T-helper 2 cell (primary cell): ENCODE measurements around the gene SFMBT2.
"Not testable (repeated sequence)": the region's sequence is repeated elsewhere in the genome, so short reads cannot be mapped to it uniquely, and the experiment has no call there.

Experiments
- DNase-seq, 5 experiments: peaks; one replicate each; pipeline versions ENCODE4 v3.0.0 to v3.0.0-alpha.2; 2012 to 2022

Gene SFMBT2

DNA sequence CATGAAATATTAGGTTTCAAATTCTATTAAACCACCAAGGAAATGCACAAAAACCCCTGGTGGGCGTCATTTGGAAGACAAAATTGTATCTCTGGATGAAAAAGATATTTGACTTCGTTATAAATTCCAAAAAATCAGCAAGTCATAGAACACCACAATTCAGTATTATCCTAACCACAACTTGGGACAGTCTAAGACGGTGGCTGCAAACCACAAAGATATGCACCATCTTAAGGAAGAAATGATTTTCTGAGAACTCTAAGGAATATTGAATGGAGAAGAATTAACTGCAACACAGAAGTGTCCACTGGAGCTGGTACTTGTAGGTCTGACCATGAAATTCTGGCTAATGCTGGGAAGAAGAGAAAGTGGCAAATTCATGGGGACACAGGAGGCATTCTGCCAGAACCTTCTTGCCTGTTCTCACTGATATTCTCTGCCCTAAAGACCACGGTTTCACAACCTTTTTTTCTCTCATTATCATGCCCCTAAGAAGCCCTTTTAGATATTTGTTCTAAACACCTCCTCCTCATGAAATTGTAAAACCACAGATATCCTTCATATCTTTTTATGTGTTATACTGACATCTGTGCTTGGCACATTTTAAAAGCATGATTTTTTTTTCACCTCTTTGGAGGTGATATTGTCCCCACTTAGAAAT lies 92.9 kb downstream of the SFMBT2 start:
- DNase-seq = no peak

DNA sequence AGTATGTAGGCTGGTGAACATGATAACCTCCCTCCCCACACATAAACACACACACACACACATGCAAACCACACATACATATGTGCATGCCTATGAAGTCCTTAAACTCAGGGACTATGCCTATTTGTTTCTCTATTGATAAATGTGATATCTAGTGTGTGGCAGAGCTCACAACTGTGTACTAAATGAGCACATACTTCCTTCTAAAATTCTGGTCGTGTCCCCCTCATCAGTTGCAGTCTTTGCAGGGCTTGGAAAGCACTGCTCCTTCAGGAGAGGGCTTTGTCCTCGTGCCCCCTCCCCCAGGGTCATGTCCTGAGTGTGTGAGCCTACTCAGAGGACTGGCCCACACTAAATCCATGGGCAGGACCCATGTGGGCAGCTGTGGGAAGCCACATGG lies 94.0 kb downstream of the SFMBT2 start:
- DNase-seq = no peak

DNA sequence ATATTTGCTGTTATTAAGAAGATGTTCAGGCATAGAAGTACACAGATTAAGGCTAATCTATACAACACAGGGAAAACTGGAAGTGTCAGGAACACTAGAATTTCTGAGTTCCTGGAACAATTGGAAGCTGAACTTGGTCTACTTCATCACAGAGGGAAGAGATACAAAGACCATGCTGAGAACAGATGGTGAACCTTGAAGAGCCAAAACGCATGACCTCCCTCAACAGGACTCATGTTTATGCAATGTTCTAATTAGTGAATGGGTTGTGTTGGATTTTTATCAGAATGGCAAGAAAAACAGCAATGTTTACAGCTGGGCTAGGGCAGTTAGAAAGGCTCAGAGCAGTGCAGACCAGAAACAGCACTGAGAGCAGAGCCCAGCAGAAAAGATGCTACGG lies 94.9 kb downstream of the SFMBT2 start:
- DNase-seq = no peak

DNA sequence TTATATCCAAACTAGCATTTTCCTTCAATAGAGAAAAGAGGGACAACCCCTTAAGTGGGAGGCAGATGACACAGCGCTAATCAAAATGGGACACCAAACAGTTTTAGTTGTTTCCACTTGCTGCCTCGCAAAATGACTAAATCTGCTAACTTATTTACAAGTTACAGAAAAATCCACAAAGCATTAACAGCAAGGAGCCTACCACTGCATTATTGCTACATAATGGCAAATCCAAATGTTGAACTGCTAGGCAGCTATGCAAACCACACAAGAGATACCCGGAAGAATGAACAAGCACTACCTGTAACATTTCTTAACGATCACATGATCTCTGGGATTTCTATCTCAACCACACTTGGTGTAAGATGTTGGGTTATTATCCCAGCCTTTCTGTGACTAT lies 96.7 kb downstream of the SFMBT2 start:
- DNase-seq = no peak

DNA sequence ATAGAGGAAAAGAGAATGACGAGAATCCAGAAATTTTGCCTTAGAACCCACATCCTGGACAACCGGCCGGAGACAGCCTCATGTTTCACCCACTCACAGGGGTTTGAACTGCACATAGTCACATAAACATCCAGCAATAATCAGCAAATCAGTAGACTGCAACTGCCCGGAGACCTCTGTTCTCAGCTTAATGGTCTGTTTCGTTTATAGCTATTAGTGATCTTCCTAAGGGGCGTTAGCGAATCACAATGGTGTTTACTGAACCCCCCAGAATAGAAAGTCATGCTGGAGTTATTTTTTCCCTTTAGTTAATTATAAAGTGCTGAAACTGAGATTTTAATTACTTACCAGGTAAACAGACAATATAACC lies 98.4 kb downstream of the SFMBT2 start:
- no peak for DNase-seq

DNA sequence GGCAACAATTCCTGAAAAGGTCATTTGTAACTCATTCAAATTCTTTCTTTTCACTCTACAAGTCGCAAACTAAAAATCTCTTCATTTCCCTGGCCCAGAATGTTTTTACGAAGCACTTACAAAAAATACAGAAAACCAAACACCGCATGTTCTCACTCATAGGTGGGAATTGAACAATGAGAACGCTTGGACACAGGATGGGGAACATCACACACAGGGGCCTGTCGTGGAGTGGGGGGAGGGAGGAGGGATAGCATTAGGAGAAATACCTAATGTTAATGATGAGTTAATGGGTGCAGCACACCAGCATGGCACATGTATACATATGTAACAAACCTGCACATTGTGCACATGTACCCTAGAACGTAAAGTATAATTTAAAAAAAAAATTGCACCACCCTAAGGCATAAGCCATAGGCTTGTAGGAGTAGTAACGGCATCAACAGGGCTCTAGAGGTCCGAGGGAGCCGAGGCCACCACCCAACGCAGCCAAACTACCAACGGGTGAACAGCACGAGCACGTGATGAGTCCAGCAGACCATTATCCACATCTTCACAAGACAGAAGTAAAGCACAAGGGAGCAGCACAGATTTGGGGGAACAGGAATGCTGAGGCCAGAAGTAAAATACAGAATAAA lies 98.9 kb downstream of the SFMBT2 start:
- DNase-seq = not testable (repeated sequence)

DNA sequence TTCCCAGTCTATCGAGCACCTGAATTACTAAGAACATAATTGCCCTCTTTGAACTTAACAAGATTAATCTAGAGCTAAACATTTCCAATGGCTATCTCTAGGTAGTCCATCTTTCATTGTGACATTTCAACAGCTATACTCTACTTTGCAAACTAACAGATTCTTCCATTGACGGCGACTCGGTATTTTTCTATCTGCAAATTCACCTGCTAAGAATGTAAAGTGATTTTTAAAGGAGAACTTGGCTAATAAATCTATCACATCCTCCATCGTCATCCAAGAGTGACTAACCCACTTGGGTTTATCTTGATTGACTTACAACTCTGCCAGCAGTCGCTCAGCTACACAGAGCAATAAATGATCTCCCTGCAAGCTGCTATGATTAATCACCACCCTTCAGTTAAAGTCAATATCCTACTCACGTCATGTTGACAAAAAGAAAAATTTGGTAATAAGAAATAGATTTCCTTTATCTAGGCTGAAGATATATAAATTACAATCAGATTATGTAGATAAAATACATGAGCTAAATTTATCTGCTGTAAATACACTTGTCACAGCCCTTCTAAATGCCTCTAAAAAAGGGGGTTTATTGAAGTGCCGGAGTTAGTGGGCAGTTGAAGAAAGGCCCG lies 99.5 kb downstream of the SFMBT2 start:
- DNase-seq = no peak

DNA sequence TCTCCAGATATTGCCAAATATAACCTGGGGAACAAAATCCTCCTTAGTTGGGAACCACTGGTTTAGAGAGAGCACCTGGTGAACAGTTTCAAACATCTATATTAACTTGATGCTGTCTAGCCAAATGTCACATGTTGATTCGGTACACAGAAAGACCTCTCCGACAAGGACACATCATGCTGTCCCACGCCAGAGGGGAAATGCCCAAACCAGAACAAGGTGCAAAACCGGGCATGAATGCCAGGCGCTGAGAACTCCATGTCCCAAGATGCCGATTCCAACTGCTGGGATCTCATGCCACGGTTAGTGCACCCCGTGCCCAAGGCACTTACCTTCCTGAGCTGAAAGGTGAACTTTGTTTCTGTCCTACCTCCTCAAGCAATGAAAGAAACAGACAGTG lies 100.8 kb downstream of the SFMBT2 start:
- DNase-seq = no peak

DNA sequence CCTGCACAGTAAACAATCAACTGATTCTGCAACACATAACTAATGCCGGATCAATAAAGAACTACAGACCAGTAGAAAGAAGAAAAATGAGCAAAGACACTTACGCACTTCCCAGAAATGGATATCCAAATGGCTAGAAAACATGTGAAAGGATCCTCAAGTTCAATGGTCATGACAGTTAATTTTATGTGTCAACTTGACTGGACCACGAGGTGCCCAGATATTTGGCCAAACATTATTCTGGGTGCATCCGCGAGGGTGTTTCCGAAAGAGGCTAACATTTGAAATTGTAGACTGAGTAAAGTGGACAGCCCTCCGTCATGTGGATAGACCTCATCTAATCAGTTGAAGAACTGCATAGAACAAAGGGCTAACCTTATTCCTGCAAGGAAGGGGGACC lies 102.0 kb downstream of the SFMBT2 start:
- DNase-seq = no peak

DNA sequence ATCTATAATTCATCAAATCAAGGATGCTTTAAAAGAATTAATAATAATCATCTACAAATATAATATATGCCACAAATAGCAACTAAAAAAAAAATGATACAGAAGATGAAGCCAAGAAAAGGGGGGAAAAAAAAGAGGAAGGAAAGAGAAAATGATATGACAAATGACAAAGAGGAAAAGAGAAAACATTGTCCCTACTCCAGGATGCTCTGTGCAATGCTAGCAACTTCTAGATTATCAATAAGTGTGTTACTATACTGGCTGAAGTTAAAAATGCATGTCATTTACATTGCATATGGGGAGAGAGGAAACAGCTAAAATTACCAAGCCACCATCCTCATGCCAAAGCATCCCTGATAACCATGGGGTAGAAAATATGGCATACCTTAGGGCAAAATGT lies 104.2 kb downstream of the SFMBT2 start:
- no peak for DNase-seq

DNA sequence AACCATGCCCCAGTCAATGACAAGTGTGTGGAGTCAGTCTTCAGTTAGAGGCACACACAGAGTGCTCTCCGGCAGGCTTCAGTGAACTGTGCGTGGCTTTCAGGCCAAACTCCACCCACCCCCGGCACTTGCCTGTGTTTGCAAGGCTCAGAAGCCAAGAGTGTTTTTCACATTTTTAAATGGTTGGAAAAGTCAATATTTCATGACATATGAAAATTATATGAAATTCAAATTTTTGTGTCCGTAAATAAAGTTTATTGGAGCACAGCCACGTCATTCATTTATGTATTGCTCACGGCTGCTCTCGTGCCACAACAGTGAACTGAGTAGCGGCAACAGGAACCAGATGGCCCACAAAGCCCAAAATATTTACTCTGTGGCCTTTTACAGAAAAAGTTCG lies 104.7 kb downstream of the SFMBT2 start:
- no peak for DNase-seq

DNA sequence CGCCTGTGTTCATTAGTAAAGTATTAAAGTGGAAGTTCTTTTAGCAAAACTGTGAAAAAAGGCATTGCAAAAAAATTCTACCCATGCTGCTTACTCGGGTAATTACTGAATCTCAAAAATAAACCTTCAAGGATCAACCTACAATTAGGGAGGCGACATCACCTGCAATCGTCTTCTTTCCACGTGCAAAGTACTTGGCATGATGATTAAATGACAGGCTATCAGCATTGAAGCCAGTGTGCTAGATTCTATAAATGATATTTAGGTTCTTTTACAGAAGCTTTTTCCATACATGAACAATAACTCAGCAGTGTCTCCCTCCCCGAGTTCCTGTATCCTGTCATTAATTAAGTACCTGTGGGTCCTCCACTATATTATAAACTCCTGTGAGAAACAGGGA lies 105.8 kb downstream of the SFMBT2 start:
- no peak for DNase-seq

DNA sequence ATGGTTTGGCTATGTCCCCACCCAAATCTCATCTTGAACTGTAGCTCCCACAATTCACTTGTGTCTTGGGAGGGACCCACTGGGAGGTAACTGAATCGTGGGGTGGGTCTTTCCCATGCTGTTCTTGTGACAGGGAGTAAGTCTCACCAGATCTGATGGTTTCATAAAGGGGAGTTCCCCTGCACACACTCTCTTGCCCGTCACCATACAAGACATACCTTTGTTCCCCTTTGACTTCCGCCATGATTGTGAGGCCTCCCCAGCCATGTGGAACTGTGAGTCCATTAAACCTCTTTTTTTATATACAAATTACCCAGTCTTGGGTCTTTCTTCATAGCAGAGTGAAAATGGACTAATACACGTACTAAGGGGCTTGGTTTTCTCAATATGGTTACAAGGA lies 106.7 kb downstream of the SFMBT2 start:
- DNase-seq = no peak

DNA sequence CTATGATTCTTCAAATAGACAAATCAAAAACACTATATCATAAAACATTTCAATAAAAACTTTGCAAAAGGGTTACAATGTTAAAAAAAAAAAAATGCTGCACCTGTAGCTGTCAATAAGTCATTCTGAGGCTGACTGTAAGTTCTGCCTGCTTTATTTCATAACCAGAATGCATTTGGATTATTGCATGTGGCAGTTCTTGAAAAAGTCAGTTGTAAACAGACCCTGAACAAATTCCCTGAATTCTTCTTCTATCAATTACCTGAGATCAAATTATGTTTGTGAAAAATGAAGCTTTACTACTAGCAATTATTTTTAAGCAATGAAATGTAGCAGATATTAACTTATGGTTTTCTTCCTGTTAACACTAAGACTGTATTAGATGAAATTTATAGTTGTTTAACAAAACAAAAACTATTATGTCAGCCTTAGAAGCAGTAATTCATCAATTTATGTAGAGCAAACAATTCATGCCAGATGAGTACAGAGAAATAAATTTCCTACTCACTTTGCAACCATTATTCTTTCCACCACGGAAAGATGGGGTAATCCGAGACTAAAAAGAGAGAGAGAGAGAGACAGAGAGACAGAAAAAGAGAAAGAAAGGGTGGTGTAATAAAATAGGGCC lies 107.8 kb downstream of the SFMBT2 start:
- DNase-seq = no peak

DNA sequence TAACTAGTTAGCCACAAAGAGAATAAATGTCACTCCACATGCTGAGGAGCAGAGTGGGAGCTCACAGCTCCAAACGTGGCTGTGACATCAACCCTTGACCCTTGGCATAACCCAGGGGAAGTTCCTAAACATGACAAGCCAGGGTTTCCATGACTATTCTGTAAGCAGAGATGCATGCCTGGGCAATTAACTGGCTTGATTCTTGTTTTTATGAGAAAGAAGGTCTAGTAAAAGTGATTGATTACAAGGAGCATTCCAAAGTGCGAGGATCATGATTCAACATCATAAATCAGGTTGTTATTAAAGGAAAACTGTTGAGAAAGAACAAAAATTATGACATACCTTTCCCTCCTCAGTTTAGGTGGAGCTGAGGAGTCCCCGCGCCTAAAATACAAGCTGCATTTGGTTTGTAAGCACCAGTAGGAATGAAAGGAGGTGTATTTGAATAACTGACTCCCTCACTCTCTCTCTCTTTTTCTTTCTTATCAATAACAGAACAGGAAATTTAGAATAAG lies 108.4 kb downstream of the SFMBT2 start:
- no peak for DNase-seq

DNA sequence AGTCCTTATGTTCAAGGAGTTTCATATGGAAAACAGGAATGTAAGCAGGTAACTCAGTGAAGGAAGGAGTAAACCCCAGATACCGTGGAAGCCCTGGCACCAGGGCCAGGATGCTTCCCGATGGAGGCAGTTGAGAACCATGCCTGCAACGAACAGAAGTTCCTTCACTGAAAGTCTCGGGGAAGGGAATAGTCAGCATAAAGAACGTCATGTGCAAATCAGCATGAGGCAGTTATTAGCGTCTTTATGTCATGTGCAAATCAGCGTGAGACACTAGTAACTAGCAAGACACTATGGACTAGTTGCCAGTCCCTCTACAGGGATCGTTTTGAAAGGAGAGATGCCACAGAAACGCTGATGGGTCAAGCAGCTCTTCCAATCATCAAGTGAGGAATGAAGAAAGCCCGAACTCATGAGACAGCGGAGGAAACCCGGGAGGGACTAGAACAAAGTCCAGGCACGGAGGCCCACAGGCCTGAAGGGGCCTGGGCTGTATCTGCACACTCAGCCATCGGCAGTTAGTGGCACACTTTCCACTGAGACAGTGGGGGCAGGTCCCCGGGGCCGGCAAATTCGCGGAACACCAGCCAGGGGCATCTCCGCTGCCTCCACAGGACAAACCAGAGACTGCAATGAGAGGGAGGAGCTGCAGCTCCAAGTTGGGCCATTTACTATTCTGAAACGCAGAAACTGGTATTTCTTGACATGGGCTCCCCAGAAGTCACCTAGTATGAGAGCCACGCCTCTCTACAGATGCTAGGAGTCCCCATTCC lies 109.6 kb downstream of the SFMBT2 start:
- no peak for DNase-seq

DNA sequence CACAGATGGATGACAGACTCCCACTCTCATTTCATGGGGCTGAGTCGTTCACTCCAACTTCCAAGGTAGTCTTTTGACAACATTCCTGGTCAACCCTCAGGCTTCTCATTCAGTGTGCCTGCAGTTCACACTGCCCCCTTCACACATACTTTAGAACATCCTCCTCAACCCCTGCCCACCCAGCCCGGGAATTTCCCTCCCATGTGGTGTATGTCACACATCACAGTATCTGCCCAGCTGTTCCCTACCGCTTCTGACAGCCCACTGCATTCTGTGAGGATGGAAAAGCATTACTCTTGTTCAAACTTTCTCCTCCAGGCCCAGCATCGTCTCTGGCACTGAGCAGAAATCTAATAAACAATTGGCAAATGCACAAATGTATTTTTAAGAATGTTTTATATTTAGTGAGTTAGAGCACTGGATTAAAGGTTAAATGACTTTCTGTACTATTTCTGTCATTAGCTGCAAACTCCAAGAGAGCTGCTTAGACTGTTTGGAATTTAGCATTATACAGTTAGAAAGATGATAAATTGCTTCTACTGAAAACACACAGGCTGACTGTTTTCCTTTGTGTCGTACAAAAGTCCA lies 110.4 kb downstream of the SFMBT2 start:
- no peak for DNase-seq

DNA sequence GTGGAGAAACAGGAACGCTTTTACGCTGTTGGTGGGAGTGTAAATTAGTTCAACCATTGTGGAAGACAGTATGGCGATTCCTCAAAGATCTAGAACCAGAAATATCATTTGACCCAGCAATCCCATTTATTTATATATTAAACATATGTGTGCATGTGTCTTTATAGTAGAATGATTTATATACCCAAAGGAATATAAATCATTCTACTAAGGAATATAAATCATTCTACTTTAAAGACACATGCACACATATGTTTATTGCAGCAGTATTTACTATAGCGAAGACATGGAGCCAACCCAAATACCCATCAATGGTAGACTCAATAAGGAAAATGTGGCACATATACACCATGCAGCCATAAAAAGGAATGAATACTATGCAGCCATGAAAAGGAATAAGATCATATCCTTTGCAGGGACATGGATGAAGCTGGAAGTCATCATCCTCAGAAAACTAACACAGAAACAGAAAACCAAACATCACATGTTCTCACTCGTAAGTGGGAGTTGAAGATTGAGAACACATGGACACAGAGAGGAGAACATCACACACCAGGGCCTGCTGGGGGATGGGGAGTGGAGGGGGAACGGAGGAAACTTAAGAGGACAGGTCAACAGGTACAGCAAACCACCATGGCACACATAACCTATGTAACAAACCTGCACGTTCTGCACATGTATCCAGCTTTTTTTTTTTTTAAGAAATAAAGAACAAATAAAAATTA lies 111.1 kb downstream of the SFMBT2 start:
- DNase-seq = not testable (repeated sequence)

DNA sequence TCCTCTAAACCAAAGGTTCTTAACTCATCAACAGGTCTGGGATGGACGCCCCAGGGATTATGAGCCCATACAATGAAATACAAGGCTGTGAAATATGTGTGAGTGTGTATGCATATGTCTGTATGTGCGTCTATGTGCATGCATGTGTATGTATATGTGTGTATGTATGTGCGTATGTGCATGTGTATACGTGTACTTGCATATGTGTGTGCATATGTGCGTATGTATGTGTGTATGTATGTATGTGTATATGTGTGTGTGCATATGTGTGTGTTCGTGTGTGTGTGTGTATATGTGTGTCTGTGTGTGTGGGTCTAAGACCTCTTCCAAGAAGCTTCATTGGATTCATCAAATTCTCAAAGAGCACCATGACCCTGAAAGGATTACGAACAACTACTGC lies 112.3 kb downstream of the SFMBT2 start:
- no peak for DNase-seq

DNA sequence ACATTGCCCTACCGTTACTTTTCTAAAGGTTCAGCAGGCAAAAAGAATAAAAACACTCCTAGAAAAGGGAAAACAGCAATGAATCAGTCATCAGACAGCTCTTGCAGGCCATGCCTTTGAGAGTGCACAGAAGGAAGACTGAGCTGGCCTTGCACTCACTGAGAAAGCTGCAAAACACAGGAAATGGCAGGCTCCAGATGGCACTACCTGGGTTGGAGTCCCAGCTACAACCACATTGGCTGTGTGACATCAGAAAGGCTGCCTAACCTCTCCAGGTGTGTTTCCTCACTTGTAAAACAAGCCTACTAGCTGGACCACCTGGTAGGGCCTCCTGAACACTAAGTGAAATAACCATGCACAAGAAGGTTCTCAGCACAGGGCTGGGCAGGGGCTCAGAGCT lies 113.7 kb downstream of the SFMBT2 start:
- DNase-seq = peak in 1 of 5 experiments; percentile 29

DNA sequence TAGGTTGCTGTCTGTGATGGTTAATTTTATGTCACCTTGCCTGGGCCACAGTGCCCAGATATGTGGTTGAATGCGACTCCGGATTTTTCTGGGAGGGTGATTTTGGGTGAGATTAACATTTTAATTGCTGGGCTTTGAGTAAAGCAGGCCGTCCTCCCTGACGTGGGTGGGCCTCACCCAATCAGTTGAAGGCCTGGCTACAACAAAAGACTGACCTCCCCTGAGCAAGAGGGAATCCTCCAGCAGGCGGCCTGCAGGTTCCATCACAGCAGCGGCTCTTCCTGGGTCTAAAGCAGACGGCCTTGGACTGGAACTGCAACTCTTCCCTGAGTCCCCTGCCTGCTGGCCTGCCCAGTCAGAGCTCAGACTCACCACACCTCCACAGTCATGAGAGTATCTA lies 114.2 kb downstream of the SFMBT2 start:
- DNase-seq = no peak

DNA sequence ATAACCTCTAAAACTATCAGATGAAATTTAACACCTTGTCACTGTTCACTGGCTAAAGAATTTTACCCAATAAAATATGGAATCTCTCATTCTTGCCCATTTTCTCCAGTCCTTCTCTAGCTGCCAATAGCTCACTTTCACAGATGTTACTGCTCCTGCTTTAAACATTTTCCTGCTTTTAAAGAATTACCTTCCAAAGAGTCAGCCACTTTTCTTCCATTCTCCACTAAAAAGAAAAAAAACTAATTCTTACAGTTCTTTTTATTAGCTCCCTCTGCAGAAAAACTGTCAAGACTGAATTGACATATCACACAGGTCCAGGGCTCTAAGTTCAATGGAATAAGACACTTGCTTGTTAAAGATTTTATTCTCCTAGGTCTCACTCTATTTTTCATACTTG lies 114.8 kb downstream of the SFMBT2 start:
- DNase-seq = no peak
